Jurkat, Clone E6-1 (cell line): ENCODE measurements around the gene C5orf15.

Experiments used
- DNase-seq: peaks from one replicate; pipeline ENCODE4 v3.0.0-alpha.2; 2011; ENCODE audit warnings: low read depth, low spot score
- H3K4me3 ChIP-seq: 2 replicates; pipeline ENCODE4 v1.5.1; 2011; ENCODE audit warnings: mild to moderate bottlenecking, low read length, control low read depth, moderate library complexity

C5orf15 gene

DNA sequence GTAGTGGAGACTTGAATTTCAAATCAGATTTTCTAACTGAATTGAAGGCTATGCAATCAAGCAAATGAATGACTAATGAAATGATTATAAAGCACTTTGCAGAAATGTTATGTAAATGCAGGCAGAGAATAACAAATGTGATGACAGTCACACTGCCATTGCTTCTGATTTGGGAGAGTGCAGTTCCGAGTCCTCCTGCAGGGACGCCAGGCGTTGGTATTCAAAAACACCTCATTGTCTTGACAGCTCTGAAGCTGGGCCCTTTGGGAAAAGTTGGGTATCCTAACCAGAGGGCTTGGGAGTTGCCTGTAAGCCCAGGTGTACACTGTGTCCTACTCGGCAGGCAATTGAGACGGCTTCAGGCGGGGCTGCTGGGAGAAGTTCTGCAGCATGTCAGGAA is 57.9 kb downstream of the C5orf15 start:
- no peak overlapping the region for H3K4me3 ChIP-seq
- no peak for DNase-seq

GRCh38 chr5:133909603-133910002 is 58.8 kb downstream of the C5orf15 start:
- DNase-seq = no peak

DNA sequence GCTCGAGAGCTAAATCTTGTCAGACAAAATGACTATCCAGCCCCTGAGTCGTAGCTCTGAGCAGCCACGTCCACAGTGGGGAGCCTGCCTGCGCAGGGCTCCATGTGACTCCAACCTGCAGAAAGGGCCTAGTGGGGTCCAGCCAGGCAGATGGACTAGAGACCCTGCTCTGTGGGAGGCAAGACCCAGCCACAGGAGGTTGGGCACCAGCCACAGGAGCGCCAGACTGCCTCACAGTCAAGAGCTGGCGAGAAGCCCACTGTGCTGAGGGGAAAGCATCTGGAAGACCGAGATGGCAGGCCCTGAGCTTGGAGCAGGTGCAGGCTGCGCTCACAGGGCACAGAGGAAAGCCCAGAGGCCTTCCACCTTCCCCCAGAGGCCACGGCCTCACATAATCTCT is 61.4 kb downstream of the C5orf15 start:
- DNase-seq = no peak
- H3K4me3 ChIP-seq = no peak overlapping the region

More at GRCh38 chr5:133909603-133910002, 58.8 kb downstream of the C5orf15 start:
- no peak overlapping the region for H3K4me3 ChIP-seq

- DNase-seq = no peak
- no peak overlapping the region for H3K4me3 ChIP-seq
Measured at GRCh38 chr5:133906303-133906702, 62.1 kb downstream of the C5orf15 start.
